Measurements from ENCODE around the gene DNAI1.

The DNAI1 gene

DNA sequence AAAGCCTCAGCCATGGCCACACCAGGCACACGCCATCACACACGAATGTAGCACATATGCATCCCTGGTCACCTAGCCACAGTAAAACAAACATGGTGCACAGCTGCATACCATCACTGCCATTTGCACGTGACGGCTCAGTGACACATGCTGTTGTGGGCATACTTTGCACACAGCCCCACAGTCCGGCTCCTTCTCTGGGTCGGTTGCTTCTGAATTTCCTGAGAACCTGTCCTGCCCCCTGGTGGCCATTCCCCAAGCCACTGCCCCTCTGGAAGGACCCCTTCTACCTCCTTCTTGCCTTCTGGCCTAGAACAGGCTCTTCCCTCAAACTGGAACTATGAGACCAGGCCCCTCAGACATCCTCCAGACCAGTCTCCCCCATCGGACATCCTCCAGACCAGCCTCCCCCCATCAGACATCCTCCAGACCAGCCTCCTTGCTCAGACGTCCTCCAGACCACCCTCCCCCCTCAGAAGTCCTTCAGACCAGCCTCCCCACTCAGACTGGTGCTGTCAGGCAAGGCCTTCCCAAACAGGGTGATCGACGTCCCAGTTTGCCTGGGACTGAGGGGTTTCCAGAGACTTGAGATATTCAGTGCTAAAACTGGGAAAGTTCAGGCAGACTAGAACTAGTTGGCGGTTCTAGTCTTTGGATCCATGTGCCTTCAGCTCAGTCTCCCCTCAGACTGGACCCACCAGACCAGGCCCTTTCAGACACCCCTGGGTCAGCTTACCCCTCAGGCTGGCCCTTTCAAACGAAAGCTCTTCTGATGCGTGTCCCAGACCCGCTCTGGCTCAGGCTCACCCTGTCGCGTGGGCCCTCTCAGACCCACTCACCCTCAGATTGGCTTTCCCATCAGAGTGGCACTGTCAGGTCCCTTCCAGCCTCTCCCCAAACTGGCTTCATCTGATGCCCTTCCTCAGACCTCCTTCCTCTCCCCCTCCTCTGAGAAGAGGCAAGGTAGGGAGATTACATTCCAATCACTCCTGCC is 88.5 kb downstream of the DNAI1 start:
- DNase-seq = peak; percentile 12

- peak; percentile 34 for DNase-seq
These were observed 89.5 kb downstream of the DNAI1 start for GRCh38 chr9:34547960-34548611.

DNA sequence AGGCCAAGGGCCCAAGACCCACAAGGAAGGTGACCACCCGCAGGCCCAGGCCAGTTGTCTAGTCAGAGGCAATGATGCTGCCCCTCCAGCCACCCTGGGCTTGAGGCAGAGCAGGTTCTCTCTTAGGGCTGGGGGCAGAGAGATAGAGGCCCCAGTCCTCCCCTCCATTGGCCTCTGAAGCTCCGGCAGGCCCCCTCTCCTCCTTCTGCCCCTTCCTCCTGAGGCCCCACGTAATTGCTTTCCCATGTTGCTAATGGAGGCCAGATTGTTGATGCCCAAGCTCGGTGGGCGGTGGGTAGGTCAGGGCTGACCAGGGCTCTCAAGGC is 90.8 kb downstream of the DNAI1 start:
- no peak for DNase-seq

DNA sequence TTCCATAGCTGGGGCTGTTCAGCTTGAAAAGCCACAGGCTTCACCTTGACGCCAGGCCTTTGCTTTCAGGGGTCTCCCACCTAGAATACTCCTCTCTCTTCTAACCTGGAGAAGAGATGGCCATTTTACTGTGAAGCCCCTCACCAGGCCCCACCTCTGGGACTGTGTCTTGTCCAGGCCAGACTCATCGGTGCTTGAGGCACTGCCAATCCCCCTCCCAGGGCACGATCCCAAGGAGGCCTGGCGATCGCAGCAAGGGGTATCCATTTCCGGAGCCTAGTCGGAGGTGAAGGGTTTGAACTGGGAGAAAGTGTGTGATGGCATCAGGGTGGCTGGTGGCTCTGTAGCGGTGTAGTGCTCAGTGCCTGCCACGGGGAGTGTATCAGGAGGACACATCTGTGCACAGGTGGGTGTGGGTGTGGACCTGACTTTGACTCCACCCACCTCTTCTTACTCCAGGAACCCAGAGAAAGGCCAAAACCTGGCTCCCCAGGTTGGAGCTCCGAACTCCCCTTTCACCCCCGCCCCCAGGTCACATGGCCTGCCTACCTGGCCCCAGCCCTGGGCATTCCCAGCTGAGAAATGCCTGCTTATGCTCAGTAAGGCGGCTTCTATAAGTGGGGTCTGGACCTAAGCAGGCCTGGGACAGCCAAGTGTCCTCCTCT is 91.5 kb downstream of the DNAI1 start:
- DNase-seq = no peak

- no peak for DNase-seq
These were observed 92.2 kb downstream of the DNAI1 start for GRCh38 chr9:34550681-34551270.

GRCh38 chr9:34551751-34552605 is 93.4 kb downstream of the DNAI1 start:
- no peak for DNase-seq

DNA sequence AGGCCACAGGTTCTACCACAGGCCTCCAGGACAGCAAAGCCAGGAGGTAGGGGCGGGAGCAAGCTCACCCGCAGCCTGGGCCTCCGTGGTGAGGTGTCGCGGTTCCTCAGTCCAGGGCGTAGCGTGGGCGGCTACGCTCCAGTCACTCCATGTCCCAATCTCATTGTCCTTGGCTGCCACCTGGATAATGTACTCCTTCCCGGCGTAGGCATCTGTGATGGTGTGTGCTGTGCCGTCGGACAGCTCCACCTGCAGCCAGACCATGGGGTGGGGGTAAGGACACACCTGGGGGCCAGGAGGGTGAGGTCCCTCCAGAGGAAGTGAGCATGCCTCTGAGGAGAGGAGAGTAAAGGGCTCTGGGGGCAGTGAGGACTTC is 94.0 kb downstream of the DNAI1 start:
- no peak for DNase-seq

DNA sequence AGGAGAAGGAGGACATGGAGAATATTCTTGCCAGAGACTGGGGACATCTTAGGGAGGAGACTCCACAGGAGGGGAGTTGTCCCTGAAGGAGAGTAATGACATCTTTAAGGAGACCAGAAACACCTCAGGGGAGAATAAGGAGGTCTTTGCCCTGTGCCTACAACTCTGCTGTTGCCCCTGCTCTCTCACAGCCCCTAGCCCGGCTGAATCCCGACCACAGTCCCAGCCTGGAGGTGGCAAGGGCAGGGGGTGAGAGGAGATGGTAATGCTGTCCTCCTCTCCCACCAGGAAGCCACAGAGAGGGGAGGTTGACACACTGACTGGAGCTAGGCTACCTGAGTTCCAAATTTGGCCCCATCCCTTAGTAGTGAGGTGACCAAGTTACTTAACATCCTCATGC is 94.4 kb downstream of the DNAI1 start:
- no peak for DNase-seq

DNA sequence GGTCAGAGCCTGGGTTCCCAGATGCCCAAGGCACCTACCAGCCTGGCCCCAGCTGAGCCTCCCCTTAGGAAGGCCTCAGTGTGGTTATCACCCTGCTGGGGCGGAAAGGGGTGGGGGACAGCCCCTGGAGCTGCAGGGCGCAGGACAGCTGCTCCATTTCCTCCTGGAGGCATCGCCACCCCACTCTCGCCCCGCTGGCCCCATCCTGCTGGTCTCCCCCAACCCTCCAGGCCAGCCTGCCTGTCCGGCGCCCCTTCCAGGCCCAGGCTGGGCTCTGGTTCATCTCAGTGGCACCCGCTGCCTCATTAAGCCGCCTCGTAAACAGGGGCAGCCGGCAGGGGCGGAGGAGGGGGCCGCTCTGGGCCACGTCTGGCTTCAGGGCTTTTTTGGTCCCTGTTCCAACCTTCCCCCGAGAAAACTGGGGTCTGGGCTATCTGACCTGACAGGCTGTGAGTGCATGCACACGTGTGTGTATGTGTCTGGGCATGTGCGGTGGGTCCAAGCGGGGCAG is 95.0 kb downstream of the DNAI1 start:
- DNase-seq = no peak

DNA sequence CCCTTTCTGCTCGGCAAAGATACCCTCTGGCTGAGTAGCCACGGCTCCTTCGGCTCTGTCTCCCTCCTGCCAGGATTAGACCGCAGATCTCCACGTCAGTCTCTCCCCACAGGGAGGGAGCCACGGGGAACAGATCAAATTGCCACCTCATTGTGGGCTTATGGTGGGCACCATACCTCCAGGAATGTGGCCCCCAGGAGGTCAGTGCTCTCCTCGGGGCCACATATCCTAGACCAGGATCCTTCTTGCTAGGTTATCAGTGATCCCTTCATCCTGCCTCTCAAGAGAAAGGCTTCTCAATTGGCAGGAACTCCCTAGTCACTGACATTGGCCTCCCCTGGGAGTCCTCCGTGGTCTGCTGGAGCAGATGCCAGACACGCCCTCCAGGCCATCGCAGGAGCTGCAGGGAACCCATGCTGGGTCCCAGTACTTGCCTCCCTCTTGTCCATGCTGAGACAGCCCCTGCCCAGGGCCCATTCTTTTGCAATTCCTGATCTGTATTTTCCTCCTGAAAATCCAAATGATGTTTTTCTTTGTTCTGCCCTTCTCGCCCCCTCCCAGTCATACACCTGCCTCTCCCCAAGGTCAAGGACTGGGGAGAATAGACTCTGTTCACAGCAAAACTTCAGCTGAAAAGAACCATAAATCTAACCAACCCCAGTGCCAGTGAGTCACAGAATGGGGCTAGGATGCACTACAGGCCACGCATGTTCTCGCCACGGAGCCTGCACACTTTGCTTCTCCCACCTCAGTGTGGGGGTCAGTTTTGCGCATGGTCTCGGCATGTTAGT is 95.8 kb downstream of the DNAI1 start:
- peak; percentile 65 for DNase-seq

DNA sequence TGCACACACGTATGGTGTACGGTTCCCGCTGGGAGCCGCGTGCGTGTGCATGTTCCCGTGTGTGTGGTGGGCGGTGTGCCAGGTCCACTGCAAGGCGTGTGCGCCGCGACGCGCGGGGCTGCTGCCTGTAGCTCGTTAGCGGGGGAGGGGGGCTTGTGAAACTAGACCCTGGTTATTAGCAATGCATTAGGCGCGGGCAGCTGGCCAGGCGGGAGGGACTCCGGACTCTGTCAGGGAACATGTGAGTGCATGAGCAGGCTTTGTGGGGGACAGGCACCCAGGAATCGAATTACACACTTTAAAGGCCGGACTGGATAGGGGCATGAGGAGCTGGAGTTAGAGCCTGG is 96.4 kb downstream of the DNAI1 start:
- DNase-seq = no peak

DNA sequence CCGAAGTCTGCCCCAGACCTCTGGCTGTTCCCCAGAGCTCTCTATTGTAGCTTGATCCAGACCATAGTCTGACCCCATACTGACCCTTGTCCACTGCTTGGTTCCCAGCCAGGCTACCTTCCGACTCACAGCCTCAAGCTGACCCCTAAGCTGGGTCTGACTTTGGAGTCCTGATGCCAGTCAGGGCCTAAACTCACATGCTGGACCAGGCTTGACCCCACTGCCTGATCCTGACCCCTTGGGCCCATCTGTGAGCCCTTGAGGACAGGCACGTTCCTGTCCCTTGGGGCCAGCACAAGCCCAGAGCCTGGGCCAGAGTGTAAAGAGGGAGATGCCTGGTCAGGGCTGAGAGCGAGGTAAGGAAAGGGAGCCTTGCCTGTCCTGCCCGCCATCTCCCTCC is 96.9 kb downstream of the DNAI1 start:
- DNase-seq = no peak

DNA sequence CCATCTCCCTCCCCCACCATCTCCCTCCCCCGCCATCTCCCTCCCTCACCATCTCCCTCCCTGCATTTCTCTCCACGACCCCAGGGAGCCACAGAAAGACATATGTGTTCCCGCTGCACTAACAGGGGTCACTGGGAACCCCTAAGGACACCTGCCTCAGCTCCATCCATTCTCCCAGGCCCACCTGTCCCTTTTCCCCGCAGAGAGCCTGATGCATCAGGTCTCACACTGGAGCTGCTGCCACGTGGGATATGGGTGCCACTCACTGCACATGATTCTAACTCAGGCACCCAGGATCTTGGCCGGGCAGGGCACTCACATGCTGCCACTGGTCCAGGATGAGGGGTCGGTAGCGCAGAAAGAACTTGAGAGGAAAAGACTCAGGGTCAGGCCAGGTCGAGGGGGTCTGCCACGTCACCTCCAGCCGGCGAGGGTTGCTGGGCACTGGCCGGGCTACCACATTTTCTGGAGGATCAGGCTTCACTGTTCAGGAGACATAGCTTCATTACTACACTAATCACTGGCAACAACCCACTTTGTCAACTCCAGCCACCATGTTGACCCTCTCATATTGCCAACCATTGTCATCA is 97.4 kb downstream of the DNAI1 start:
- DNase-seq = no peak

DNA sequence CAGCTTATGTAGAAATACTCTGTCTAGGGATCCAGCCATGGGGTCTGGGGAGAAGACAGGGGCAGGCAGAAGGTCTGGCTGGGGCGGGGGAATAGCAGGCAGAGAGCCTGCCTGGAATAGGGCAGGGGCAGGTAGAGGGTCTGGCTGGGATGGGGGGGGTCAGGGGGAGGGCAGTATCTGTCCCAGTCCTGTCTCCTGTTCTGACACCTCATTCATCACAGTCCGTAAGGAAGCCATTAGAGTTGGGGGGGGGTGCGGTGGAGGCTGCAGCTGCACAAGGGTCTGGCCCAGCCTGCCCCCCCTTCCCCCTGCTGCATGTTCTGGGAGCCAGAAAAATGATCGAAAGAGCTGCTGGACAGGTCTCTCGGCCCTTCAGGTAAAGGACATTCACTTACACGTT is 98.3 kb downstream of the DNAI1 start:
- DNase-seq = no peak

DNA sequence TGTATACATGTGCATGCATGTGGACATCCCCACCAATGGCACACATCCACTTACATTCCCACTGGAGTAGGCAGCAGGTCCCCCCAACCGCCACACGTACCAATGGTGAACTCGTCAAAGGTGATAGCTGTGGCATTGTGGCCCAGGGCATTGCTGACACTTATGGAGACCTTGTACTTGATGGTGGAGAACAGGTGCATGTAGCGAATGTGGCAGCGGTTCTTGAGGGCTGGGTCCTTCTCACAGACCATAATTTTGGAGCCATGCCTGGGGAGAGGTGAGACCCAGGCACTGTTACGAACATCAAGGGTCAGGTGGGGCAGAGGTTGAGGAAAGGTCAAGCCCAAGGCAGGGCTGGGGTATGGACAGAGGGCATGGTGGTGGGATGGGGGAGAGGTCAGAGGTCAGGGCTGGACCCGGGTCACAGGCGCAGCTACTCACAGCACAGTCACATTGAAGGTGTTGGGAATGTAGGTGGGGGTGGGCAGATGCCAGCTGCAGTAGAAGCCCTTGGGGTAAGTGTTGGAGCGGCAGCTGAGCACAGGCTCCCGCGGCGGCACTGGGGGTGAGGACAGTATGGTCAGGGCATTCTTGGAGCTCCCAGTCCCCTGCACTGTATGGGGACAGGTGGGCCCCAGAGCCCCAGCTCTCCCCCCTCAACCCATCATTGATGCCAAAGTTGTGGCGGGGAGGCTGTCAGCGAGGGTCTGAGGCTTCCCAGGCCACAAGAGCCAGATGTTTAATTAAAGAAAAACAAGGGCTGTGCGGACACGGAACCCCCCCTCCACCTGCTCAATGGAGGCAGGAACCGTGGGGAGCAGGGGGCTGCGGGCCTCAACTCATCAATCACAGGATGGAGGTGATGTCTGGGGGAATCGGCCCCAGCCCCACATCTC is 99.1 kb downstream of the DNAI1 start:
- no peak for DNase-seq

GRCh38 chr9:34558364-34558763 is 99.8 kb downstream of the DNAI1 start:
- DNase-seq = no peak

DNA sequence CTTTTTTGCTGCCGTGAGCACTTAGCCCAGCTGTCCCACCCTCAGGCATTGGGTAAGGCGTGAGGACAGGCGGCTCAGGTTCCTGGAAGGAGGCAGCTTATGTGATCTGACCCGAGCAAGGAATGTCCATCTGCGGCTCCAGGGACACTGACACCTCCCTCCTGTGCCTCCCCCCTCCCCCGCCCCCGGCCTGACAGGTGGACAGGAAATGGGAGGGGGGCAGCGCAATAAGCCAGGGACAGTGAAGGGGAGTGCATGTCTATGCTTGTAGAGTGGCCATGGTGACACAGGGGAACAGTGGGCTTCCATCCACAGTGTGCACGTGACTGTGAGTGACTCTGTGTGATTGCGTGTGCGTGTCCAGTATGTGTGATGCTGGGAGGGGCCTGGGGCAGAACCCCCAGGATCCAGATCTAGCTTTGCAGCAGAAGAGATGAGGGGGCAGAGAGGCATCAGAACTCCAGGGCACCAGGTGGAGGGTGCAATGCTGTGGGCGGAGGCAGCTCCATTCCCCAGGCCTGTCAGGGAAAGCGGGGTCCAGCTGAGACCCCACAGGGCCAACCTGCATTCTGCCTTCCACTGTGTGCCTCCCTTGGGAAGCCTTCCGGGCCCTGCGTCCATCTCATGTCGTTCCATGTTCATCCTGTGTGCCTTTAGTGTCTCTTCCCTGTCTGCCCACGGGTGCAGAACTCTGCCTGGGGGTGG is 100.5 kb downstream of the DNAI1 start:
- no peak for DNase-seq

GRCh38 chr9:34559624-34560455 is 101.2 kb downstream of the DNAI1 start:
- DNase-seq = no peak
